Fibroblast of gingiva (primary cell): ENCODE measurements around the gene STEAP1B.

Experiments
- DNase-seq: peaks from one replicate; pipeline ENCODE4 v3.0.0-alpha.2; 2011; ENCODE audit warnings: low read depth

STEAP1B gene

GRCh38 chr7:22400150-22400814 lies 99.7 kb downstream of the STEAP1B start:
- DNase-seq: no peak

- DNase-seq: no peak
Observed at GRCh38 chr7:22399546-22399945, 100.4 kb downstream of the STEAP1B start.

- no peak for DNase-seq
Observed at GRCh38 chr7:22399091-22399490, 100.9 kb downstream of the STEAP1B start.

GRCh38 chr7:22397981-22398380 lies 102.0 kb downstream of the STEAP1B start:
- DNase-seq: peak; percentile 7

GRCh38 chr7:22395222-22395621 lies 104.8 kb downstream of the STEAP1B start:
- DNase-seq: no peak

- DNase-seq: no peak
Observed at GRCh38 chr7:22394739-22395138, 105.2 kb downstream of the STEAP1B start.

GRCh38 chr7:22393913-22394729 lies 105.9 kb downstream of the STEAP1B start:
- peak; percentile 39 for DNase-seq

- no peak for DNase-seq
Observed at GRCh38 chr7:22390516-22390915, 109.5 kb downstream of the STEAP1B start.

GRCh38 chr7:22389892-22390291 lies 110.1 kb downstream of the STEAP1B start:
- DNase-seq: no peak

GRCh38 chr7:22387583-22387982 lies 112.4 kb downstream of the STEAP1B start:
- peak; percentile 87 for DNase-seq

- no peak for DNase-seq
Observed at GRCh38 chr7:22386865-22387264, 113.1 kb downstream of the STEAP1B start.

- DNase-seq: no peak
Observed at GRCh38 chr7:22386206-22386858, 113.7 kb downstream of the STEAP1B start.

GRCh38 chr7:22385326-22385725 lies 114.7 kb downstream of the STEAP1B start:
- no peak for DNase-seq

- no peak for DNase-seq
Observed at GRCh38 chr7:22380333-22380732, 119.7 kb downstream of the STEAP1B start.

GRCh38 chr7:22378199-22378980 lies 121.6 kb downstream of the STEAP1B start:
- no peak for DNase-seq

GRCh38 chr7:22377703-22378102 lies 122.3 kb downstream of the STEAP1B start:
- no peak for DNase-seq

GRCh38 chr7:22375359-22376048 lies 124.5 kb downstream of the STEAP1B start:
- DNase-seq: peak; percentile 41

GRCh38 chr7:22373911-22374310 lies 126.1 kb downstream of the STEAP1B start:
- DNase-seq: no peak

GRCh38 chr7:22373388-22373787 lies 126.6 kb downstream of the STEAP1B start:
- DNase-seq: no peak

GRCh38 chr7:22372863-22373262 lies 127.1 kb downstream of the STEAP1B start:
- DNase-seq: no peak

- DNase-seq: no peak
Observed at GRCh38 chr7:22371878-22372277, 128.1 kb downstream of the STEAP1B start.
